Ureter (tissue), 1 donor: ENCODE results near the gene ZNF665. TPM values are rescaled to one million over a fixed set of nuclear protein-coding genes. Genes with fewer than 3 reads are reported as not detected.
A peak's percentile ranks its signal among the peaks of the same experiment; 100 is the strongest.
"Not testable (repeated sequence)": the region's sequence is repeated elsewhere in the genome, so short reads cannot be mapped to it uniquely, and the experiment has no call there.

Experiments
- DNase-seq: peaks from one replicate; pipeline ENCODE4 v3.0.0-alpha.2; 2020; ENCODE audit warnings: low spot score
- total RNA-seq: library from RNA; stranded (reverse); gene quantifications from one replicate; pipeline ENCODE4 v1.2.4, GENCODE V29; 2023
- donor health status: DM: yes; HTN: yes; CAD: no.

The ZNF665 gene
- total RNA-seq, 1 donor from 2014 or later: 11.7 TPM

- DNase-seq: no peak
Measured at GRCh38 chr19:53157626-53158025, 35.5 kb downstream of the ZNF665 start.

GRCh38 chr19:53156850-53157249 is 36.3 kb downstream of the ZNF665 start:
- no peak for DNase-seq

DNA sequence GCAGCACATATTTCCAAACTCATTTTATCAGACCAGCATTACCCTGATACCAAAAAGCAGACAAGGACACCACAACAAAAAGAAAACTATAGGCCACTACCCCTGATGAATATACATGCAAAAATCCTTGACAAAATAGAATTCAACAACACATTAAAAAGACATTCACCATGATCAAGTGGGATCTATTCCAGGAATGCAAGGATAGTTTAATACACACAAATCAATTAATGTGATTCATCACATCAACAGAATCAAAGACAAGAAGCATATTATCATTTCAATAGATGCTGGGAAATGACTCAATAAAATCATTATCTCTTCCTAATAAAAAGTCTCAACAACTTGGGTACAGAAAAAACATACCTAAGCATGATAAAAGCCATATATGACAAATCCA is 45.5 kb downstream of the ZNF665 start:
- no peak for DNase-seq

DNA sequence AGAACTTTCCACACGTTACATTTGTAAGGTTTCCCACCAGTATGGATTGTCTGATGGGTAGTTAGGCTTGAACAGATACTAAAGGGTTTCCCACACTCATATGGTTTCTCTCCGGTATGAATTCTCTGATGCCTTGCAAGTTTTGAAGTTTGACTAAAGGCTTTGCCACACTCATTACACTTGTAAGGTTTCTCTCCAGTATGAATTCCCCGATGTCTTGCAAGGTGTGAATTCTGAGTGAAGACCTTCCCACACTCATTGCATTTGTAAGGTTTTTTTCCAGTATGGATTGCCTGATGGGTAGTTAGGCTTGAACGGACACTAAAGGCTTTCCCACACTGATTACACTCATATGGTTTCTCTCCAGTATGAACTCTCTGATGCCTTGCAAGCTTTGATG is 52.8 kb downstream of the ZNF665 start:
- DNase-seq: no peak

GRCh38 chr19:53136432-53136831 is 56.7 kb downstream of the ZNF665 start:
- DNase-seq: no peak

GRCh38 chr19:53132141-53132991 is 60.8 kb downstream of the ZNF665 start, which contains the start of gene ZNF415:
Gene ZNF415 (minus strand): TSS chr19:53132910. CDS start chr19:53122676, 10,234 bp downstream.
- DNase-seq: peak; percentile 82

DNA sequence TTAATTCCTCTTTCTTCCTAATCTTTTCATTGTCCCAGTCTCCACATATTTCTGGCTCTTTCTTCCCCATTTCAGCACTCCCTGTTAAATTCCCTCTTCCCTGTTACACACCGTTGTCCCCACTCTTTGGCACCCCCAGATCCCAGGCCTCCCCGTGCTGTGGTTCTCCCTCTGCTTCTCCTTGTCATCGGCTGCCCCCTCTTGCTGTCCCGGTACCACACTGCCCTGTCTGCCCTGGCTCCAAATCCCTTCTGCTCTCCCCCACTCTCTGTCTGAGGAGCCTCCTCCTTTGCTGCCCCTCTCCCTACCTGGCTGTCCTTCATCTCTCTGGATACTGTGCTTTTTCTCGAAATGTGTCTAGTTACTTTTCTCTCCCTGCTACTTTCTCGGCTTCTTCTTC is 61.4 kb downstream of the ZNF665 start:
- no peak for DNase-seq

GRCh38 chr19:53131085-53131590 is 62.0 kb downstream of the ZNF665 start:
- DNase-seq: no peak

- DNase-seq: no peak
Measured at GRCh38 chr19:53130506-53130905, 62.7 kb downstream of the ZNF665 start.

DNA sequence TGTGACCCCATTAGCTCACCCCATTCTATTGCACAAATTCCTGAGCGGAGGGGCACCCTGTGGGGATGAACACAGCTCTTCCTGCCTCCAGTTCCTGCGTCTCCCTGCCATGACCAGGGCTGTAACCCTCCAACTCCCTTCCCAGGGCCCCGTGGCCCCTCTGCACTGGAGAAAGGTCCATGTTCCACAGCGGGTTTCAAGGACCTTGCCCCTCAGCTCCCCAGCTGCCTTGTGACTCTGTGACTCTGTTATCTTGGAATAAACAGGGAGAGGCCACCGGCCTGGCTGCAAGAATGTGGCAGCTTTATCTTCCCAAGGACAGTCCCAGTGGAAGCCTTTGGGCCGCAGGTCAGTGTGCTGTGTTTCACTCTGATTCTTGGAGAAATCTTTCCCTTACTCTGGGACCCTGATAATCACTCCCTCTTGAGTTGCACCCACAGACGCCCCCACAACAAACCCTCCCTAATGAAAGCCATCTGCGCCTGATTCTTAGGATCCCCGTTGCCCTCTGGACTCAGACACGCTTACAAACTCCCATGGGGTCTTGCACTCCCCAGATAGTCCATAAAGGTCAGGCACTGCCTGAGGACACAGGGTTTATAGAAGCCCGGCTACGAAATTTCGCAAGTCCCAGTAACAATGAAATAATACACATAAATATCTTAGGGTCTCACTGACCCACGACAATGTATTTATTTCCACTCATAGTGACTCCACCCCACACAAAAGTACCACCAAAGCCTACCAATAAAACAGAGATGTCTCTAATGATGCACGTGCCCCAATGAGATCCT is 66.2 kb downstream of the ZNF665 start:
- not testable (repeated sequence) for DNase-seq

GRCh38 chr19:53123400-53123799 is 69.8 kb downstream of the ZNF665 start:
- DNase-seq: no peak

Other genes with a start within 250 kb of the ZNF665 start
- 25.1 TPM for gene ZNF816, start 230.5 kb downstream of the ZNF665 start, total RNA-seq
- 0.78 TPM for gene ERVV-1, start 179.4 kb downstream of the ZNF665 start, total RNA-seq
- gene ERVV-2, start 148.6 kb downstream of the ZNF665 start, total RNA-seq: not detected
- 65.1 TPM for gene ZNF160, start 89.9 kb downstream of the ZNF665 start, total RNA-seq
- gene ZNF415, start 60.4 kb downstream of the ZNF665 start, total RNA-seq: 15.1 TPM
- 24.1 TPM for gene ZNF347, start 34.3 kb downstream of the ZNF665 start, total RNA-seq
- 25.5 TPM for gene ZNF677, start 61.5 kb upstream of the ZNF665 start, total RNA-seq
- gene VN1R2, start 64.9 kb upstream of the ZNF665 start, total RNA-seq: not detected
- not detected for gene VN1R4, start 74.4 kb upstream of the ZNF665 start, total RNA-seq
- gene ZNF845, start 140.4 kb upstream of the ZNF665 start, total RNA-seq: 9.2 TPM
- 28.2 TPM for gene ZNF525, start 172.3 kb upstream of the ZNF665 start, total RNA-seq
- gene ZNF765, start 201.8 kb upstream of the ZNF665 start, total RNA-seq: 11.2 TPM
- gene ZNF761, start 238.6 kb upstream of the ZNF665 start, total RNA-seq: 12.7 TPM